ENCODE results near the gene ADGRB3. TPM values are rescaled to one million over a fixed set of nuclear protein-coding genes. Genes with fewer than 3 reads are reported as not detected.

Gene ADGRB3
- total RNA-seq, 1 experiment from 2014 or later = 0.11 TPM

- Histone ChIP-seq H3K4me3 (ENCODE audit: low read length) (no peak overlapping the region), H3K4me1 (ENCODE audit: insufficient read depth, low read length) (no peaks in the 10 kb centered on the region), H3K4me2 (ENCODE audit: low read length) (no peak overlapping the region), H3F3A (ENCODE audit: low read length, unreplicated experiment) (no peaks in the 10 kb centered on the region), H4K20me1 (ENCODE audit: low read length) (no peaks in the 10 kb centered on the region), H3K79me2 (ENCODE audit: low read length) (no peaks in the 10 kb centered on the region), H3K9ac (ENCODE audit: low read length) (no peak overlapping the region), H3K27me3 (ENCODE audit: low read length) (no peaks in the 10 kb centered on the region), H3K36me3 (ENCODE audit: low read depth, low read length) (no peaks in the 10 kb centered on the region), H3K27ac (ENCODE audit: low read length) (no peak overlapping the region), H3K9me3 (ENCODE audit: low read length) (no peaks in the 10 kb centered on the region), H2AFZ (ENCODE audit: low read length) (no peak overlapping the region), H3K9me2 (replicated peaks; ENCODE audit: low read length) (no peaks in the 10 kb centered on the region)
- ATAC-seq (no peak), DNase-seq (no peak)
- CTCF ChIA-PET = no interaction called here
- BruUV-seq (replicated peaks) = no TSS peak
- POLR2A ChIA-PET (ENCODE audit: unreplicated experiment) = no interaction called here
- no peak for TF ChIP-seq EZH2phosphoT487 (IDR thresholded peaks at IDR 0.05; ENCODE audit: borderline replicate concordance, low read length)
- intact Hi-C loops (cut with micrococcal nuclease) = no loop called here
These were observed 217.7 kb downstream of the ADGRB3 start for GRCh38 chr6:68852791-68853190.

- Histone ChIP-seq H3K4me1 (ENCODE audit: insufficient read depth, low read length) (no peaks in the 10 kb centered on the region), H3K4me3 (ENCODE audit: low read length) (no peak overlapping the region), H3K4me2 (ENCODE audit: low read length) (no peak overlapping the region), H3K9me2 (replicated peaks; ENCODE audit: low read length) (no peaks in the 10 kb centered on the region), H3K27me3 (ENCODE audit: low read length) (no peaks in the 10 kb centered on the region), H3K36me3 (ENCODE audit: low read depth, low read length) (no peaks in the 10 kb centered on the region), H3K79me2 (ENCODE audit: low read length) (no peaks in the 10 kb centered on the region), H3F3A (ENCODE audit: low read length, unreplicated experiment) (no peaks in the 10 kb centered on the region), H3K27ac (ENCODE audit: low read length) (no peak overlapping the region), H3K9me3 (ENCODE audit: low read length) (0 out of 2 replicates have a peak, but pooled peaks cover 4% of the 10 kb centered on the region), H2AFZ (ENCODE audit: low read length) (no peak overlapping the region), H4K20me1 (ENCODE audit: low read length) (no peaks in the 10 kb centered on the region), H3K9ac (ENCODE audit: low read length) (no peak overlapping the region)
- ChIA-PET POLR2A (ENCODE audit: unreplicated experiment) (no interaction called here), CTCF (no interaction called here)
- intact Hi-C loops (cut with micrococcal nuclease) = no loop called here
- BruUV-seq (replicated peaks) = no TSS peak
- no peak for TF ChIP-seq CTCF (conservative IDR thresholded peaks at IDR 0.05; ENCODE audit: low read depth, low read length)
- no peak for TF ChIP-seq EZH2 (IDR thresholded peaks at IDR 0.05; ENCODE audit: low read length, unreplicated experiment)
- TF ChIP-seq EZH2phosphoT487 (IDR thresholded peaks at IDR 0.05; ENCODE audit: borderline replicate concordance, low read length) = no peak
- no peak for ATAC-seq
- DNase-seq = no peak
These were observed 224.2 kb downstream of the ADGRB3 start for GRCh38 chr6:68859233-68859632.

- POLR2A ChIA-PET (ENCODE audit: unreplicated experiment) = no interaction called here
- no TSS peak for BruUV-seq (replicated peaks)
- ATAC-seq = no peak
- no peaks in the 10 kb centered on the region for H3K79me2 ChIP-seq (ENCODE audit: low read length)
- H3K4me2 ChIP-seq (ENCODE audit: low read length) = no peak overlapping the region
- no peak overlapping the region for H3K4me3 ChIP-seq (ENCODE audit: low read length)
- intact Hi-C loops (cut with micrococcal nuclease) = no loop called here
- H3K27ac ChIP-seq (ENCODE audit: low read length) = no peak overlapping the region
- H2AFZ ChIP-seq (ENCODE audit: low read length) = no peak overlapping the region
- TF ChIP-seq EZH2 (IDR thresholded peaks at IDR 0.05; ENCODE audit: low read length, unreplicated experiment) (no peak), EZH2phosphoT487 (IDR thresholded peaks at IDR 0.05; ENCODE audit: borderline replicate concordance, low read length) (no peak), CTCF (conservative IDR thresholded peaks at IDR 0.05; ENCODE audit: low read depth, low read length) (no peak)
- DNase-seq = no peak
- no peaks in the 10 kb centered on the region for H3K27me3 ChIP-seq (ENCODE audit: low read length)
- H3K4me1 ChIP-seq (ENCODE audit: insufficient read depth, low read length) = no peaks in the 10 kb centered on the region
- CTCF ChIA-PET = no interaction called here
- no peaks in the 10 kb centered on the region for H3K9me3 ChIP-seq (ENCODE audit: low read length)
- H4K20me1 ChIP-seq (ENCODE audit: low read length) = no peaks in the 10 kb centered on the region
- H3K9ac ChIP-seq (ENCODE audit: low read length) = no peak overlapping the region
- H3K9me2 ChIP-seq (replicated peaks; ENCODE audit: low read length) = no peaks in the 10 kb centered on the region
- H3F3A ChIP-seq (ENCODE audit: low read length, unreplicated experiment) = no peaks in the 10 kb centered on the region
- H3K36me3 ChIP-seq (ENCODE audit: low read depth, low read length) = no peaks in the 10 kb centered on the region
These were observed 233.6 kb downstream of the ADGRB3 start for GRCh38 chr6:68868646-68869045.
